ENCODE data around the gene LRRC1. TPM values are rescaled to one million over a fixed set of nuclear protein-coding genes. Genes with fewer than 3 reads are reported as not detected.

Gene LRRC1
- total RNA-seq, 1 donor from 2014 or later, result 1.9 TPM

DNA sequence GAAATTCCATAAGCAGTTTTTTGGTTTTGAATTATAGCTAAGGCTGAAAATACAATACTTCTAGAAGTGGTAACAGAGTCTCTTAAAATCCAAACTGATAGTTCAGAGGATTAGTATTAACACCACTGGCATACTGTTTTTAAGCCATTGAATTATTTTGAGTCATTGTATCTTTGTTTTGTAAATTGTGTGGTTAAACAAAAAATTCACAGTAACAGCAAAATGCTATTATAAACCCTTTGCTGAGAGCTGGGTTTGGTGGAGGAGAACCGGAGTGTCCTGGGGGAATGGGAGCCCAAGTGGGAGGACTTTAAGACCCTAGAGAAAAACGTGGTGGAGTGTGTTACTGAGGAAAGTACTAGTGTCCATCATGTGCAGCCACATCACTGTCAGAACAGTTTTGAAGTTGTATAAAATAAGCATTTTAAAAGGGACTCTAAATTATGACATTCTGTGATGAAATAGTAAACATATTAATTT, 125.1 kb downstream of the LRRC1 start:
- Mint-ChIP-seq H3K27me3 (ENCODE audit: low read depth) (no peaks in the 10 kb centered on the region), H3K36me3 (ENCODE audit: low read depth) (peaks cover 1% of the 10 kb centered on the region), H3K4me3 (ENCODE audit: low read depth) (no peak overlapping the region), H3K4me1 (ENCODE audit: low read depth) (no peaks in the 10 kb centered on the region), H3K9me3 (no peaks in the 10 kb centered on the region), H3K27ac (no peak overlapping the region)
- DNase-seq (ENCODE audit: low spot score), result no peak
- intact Hi-C loops (cut with micrococcal nuclease), result no loop called here

DNA sequence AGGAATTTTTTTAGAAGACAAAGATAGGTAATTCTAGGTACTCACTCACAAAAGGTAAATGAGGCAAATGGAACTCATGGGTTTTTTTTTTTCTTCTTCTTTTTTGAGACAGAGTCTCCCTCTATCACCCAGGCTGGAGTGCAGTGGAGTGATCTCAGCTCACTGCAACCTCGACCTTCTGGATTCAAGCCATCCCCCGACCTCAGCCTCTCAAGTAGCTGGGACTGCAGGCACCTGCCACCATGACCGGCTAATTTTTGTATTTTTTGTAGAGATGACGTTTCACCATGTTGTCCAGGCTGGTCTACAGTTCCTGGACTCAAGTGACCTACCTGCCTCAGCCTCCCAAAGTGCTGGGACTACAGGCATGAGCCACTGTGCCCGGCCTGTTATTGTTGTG, 126.1 kb downstream of the LRRC1 start:
- no peak overlapping the region for H3K4me3 Mint-ChIP-seq (ENCODE audit: low read depth)
- H3K36me3 Mint-ChIP-seq (ENCODE audit: low read depth), result no peaks in the 10 kb centered on the region
- H3K9me3 Mint-ChIP-seq, result no peaks in the 10 kb centered on the region
- no peaks in the 10 kb centered on the region for H3K4me1 Mint-ChIP-seq (ENCODE audit: low read depth)
- no peaks in the 10 kb centered on the region for H3K27me3 Mint-ChIP-seq (ENCODE audit: low read depth)
- intact Hi-C loops (cut with micrococcal nuclease), result no loop called here
- H3K27ac Mint-ChIP-seq, result no peak overlapping the region
- DNase-seq (ENCODE audit: low spot score), result no peak

DNA sequence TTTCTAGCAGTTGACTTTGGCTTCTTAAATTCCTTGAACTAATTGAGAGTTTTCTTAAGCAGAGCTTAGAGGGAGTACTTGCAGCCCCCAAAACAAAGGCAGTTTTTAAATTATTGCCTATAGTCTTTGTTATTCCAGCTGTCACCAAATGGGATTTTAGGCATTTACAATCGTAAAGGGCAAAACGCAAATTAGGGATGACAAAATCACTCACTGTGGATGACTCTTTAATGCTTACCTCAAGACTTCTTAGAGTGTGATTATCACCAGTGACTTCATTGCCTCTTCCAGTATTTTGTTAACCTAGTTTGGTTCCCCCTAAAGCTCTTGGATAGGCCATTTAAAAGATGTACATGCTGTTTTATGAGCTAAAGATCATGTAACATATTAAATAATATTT, 126.8 kb downstream of the LRRC1 start:
- no peak overlapping the region for H3K4me3 Mint-ChIP-seq (ENCODE audit: low read depth)
- H3K9me3 Mint-ChIP-seq, result no peaks in the 10 kb centered on the region
- no peaks in the 10 kb centered on the region for H3K36me3 Mint-ChIP-seq (ENCODE audit: low read depth)
- H3K4me1 Mint-ChIP-seq (ENCODE audit: low read depth), result no peaks in the 10 kb centered on the region
- no peaks in the 10 kb centered on the region for H3K27me3 Mint-ChIP-seq (ENCODE audit: low read depth)
- DNase-seq (ENCODE audit: low spot score), result no peak
- intact Hi-C loops (cut with micrococcal nuclease), result no loop called here
- H3K27ac Mint-ChIP-seq, result no peak overlapping the region

DNA sequence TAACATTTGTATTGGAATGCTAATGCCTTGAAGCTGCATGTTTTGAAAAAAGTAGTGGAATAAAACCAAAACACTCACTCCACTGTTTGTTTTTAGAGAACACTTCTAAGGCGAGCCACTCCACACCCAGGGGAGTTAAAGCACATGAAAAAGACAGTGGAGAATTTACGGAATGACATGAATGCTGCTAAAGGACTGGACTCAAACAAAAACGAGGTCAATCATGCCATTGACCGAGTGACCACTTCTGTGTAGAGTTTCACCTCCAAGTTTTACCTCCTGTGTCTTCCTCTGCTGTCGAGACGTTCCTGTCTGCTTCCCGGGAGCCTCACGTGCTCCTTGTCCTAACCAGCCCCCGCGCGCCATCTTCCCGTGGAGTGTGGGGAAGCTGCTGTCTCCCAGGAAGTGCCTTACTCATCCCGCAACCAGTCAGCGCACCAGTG, 127.8 kb downstream of the LRRC1 start:
- Mint-ChIP-seq H3K27ac (no peak overlapping the region), H3K4me3 (ENCODE audit: low read depth) (no peak overlapping the region), H3K36me3 (ENCODE audit: low read depth) (no peaks in the 10 kb centered on the region), H3K4me1 (ENCODE audit: low read depth) (no peaks in the 10 kb centered on the region), H3K9me3 (no peaks in the 10 kb centered on the region), H3K27me3 (ENCODE audit: low read depth) (no peaks in the 10 kb centered on the region)
- intact Hi-C loops (cut with micrococcal nuclease), result no loop called here
- no peak for DNase-seq (ENCODE audit: low spot score)

DNA sequence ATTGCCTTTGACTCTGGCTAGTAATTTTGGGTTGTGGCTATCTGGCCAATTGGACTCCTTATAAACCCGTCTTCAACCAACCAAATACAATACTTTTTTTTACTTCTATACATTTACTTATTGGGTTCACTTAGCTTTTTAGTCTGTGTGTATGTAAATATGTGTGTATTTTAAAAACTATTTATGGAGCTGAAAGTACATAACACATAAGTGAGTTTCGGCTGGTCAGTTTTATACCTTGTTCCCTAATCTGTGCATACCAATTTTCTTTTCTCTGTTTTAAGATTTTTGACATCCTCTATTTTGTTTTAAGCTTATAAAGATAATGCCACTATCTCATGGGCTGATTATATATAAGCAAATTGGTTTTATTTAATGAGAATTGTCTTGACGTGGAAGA, 129.5 kb downstream of the LRRC1 start:
- Mint-ChIP-seq H3K27ac (no peak overlapping the region), H3K9me3 (no peaks in the 10 kb centered on the region), H3K27me3 (ENCODE audit: low read depth) (no peaks in the 10 kb centered on the region), H3K4me1 (ENCODE audit: low read depth) (no peaks in the 10 kb centered on the region), H3K36me3 (ENCODE audit: low read depth) (no peaks in the 10 kb centered on the region), H3K4me3 (ENCODE audit: low read depth) (no peak overlapping the region)
- no peak for DNase-seq (ENCODE audit: low spot score)
- intact Hi-C loops (cut with micrococcal nuclease), result no loop called here

DNA sequence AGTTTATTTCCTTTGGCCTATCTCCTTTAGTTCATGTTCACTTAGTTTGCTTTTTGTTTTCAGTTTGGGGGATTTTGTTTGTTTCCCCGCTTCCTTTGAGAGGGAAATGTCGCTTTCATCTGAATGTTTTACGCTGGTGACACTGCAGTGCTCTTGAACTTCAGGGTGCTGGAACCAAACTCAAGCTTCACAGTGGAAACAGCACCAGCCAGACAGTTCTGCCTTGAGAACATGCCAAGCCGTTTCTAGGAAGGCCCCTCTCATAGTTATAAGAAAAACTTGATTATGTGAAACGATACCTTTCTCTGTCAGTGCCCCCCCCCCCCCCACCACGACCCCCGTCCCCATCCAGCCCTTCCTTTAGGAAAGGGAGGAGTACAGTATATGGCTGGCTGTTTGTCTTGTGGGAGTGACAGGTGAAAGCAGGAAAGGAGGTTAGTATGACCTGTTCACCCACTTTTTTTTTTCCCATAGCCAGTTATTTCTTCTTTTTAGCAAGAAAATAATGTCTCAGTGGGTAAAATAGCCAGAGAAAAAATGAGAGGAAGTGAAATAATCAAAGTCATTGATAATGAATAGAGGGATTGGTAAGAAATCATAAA, 130.1 kb downstream of the LRRC1 start:
- no peak overlapping the region for H3K27ac Mint-ChIP-seq
- no peaks in the 10 kb centered on the region for H3K4me1 Mint-ChIP-seq (ENCODE audit: low read depth)
- H3K9me3 Mint-ChIP-seq, result no peaks in the 10 kb centered on the region
- no peak for DNase-seq (ENCODE audit: low spot score)
- intact Hi-C loops (cut with micrococcal nuclease), result no loop called here
- no peaks in the 10 kb centered on the region for H3K36me3 Mint-ChIP-seq (ENCODE audit: low read depth)
- H3K4me3 Mint-ChIP-seq (ENCODE audit: low read depth), result no peak overlapping the region
- no peaks in the 10 kb centered on the region for H3K27me3 Mint-ChIP-seq (ENCODE audit: low read depth)

DNA sequence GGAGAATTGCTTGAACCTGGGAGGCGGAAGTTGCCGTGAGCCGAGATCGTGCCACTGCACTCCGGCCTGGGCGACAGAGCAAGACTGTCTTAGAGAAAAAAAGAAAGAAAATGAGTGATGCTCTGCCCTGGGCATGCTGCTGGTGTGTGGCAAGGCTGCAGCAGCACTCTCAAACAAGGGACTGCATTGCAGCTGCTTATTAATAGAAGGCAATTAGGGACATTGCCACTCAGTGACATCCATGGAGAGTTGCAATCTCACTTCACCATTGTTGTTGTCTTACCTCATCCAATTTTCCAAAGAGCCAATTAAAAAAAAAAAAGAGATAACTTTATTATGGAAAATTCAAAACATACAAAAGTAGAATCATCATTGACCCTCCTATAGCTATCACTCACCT, 131.1 kb downstream of the LRRC1 start:
- H3K4me3 Mint-ChIP-seq (ENCODE audit: low read depth), result no peak overlapping the region
- H3K4me1 Mint-ChIP-seq (ENCODE audit: low read depth), result no peaks in the 10 kb centered on the region
- no peak overlapping the region for H3K27ac Mint-ChIP-seq
- no peaks in the 10 kb centered on the region for H3K36me3 Mint-ChIP-seq (ENCODE audit: low read depth)
- intact Hi-C loops (cut with micrococcal nuclease), result no loop called here
- no peaks in the 10 kb centered on the region for H3K27me3 Mint-ChIP-seq (ENCODE audit: low read depth)
- DNase-seq (ENCODE audit: low spot score), result no peak
- H3K9me3 Mint-ChIP-seq, result no peaks in the 10 kb centered on the region

DNA sequence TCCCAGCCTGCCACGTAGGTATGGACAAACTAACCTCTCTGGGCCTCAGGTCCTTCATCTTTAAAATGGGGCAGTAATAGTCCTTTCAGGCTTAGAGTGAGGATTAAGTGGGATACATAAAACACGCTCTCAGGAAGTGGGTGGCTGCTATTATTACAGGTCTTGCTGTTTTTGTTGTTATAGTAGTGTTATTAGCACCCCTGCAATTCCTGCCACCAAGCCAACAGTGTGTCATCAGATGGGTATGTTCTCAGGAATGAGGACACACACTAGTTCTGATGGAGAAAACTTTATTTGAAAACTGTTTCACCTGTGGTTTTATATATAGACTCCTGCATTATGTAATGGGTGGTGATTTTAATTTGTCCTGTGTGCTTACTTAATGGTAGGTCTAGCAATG, 131.7 kb downstream of the LRRC1 start:
- Mint-ChIP-seq H3K27me3 (ENCODE audit: low read depth) (no peaks in the 10 kb centered on the region), H3K4me3 (ENCODE audit: low read depth) (no peak overlapping the region), H3K27ac (no peak overlapping the region), H3K36me3 (ENCODE audit: low read depth) (no peaks in the 10 kb centered on the region), H3K9me3 (no peaks in the 10 kb centered on the region), H3K4me1 (ENCODE audit: low read depth) (no peaks in the 10 kb centered on the region)
- no peak for DNase-seq (ENCODE audit: low spot score)
- intact Hi-C loops (cut with micrococcal nuclease), result no loop called here

DNA sequence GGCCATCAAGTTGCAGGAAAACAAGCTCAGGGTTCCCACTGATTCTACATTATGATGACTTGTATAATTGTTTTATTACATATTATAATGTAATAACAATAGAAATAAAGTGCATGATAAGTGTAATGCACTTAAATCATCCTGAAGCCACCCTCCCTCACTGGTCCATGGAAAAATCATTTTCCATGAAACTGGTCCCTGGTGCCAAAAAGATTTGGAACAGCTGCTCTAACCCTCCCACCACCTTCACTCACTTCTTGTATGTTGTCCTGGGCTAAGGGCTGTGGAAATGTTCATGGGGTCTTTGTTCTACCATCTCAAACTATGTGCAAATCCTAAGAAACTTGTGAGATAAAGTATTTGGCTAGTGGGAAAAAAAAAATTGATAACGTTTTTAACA, 133.8 kb downstream of the LRRC1 start:
- Mint-ChIP-seq H3K4me1 (ENCODE audit: low read depth) (no peaks in the 10 kb centered on the region), H3K4me3 (ENCODE audit: low read depth) (no peak overlapping the region)
- intact Hi-C loops (cut with micrococcal nuclease), result no loop called here

DNA sequence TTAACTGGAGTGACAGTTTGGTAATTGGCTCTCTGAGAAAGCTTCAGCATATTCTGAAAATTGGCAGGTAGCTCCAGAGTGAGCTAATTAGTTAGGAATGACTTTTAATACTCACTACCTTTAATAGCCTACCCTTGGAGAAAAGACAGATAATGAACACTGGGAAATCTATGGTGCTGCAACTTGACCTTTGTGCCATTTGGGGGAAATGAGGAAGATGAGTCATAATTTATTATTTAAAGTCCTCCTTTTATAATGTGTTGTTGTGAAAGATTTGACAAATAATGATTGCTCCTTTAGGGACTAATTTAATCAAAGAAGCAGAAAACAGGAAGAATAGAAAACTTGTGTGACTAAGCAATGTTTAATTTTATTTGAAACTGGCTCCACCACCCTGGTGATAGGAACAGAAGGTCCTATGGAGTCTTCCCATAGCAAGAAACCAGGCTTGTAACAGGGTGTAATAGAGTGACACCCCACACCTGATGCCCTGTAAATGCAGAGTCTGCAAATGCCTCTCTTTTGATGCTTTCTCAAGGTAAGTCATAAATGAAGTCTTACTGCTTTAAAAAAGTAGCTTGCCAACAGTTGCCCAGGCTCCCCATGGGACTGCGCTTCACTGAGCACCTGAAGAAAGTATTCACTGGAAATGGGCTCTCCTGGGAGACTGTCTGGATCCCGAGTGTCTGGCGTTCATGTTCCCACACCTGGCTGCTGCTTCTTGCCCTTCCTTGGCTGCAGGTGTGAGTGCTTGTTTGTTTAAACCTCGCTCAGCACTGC, 134.4 kb downstream of the LRRC1 start:
- Mint-ChIP-seq H3K4me1 (ENCODE audit: low read depth) (no peaks in the 10 kb centered on the region), H3K9me3 (no peaks in the 10 kb centered on the region), H3K27ac (no peak overlapping the region), H3K36me3 (ENCODE audit: low read depth) (no peaks in the 10 kb centered on the region), H3K27me3 (ENCODE audit: low read depth) (no peaks in the 10 kb centered on the region), H3K4me3 (ENCODE audit: low read depth) (no peak overlapping the region)
- no peak for DNase-seq (ENCODE audit: low spot score)
- intact Hi-C loops (cut with micrococcal nuclease), result no loop called here

More for the DNA sequence above, 133.8 kb downstream of the LRRC1 start:
- Mint-ChIP-seq H3K36me3 (ENCODE audit: low read depth) (no peaks in the 10 kb centered on the region), H3K27ac (no peak overlapping the region), H3K9me3 (no peaks in the 10 kb centered on the region), H3K27me3 (ENCODE audit: low read depth) (no peaks in the 10 kb centered on the region)
- no peak for DNase-seq (ENCODE audit: low spot score)

DNA sequence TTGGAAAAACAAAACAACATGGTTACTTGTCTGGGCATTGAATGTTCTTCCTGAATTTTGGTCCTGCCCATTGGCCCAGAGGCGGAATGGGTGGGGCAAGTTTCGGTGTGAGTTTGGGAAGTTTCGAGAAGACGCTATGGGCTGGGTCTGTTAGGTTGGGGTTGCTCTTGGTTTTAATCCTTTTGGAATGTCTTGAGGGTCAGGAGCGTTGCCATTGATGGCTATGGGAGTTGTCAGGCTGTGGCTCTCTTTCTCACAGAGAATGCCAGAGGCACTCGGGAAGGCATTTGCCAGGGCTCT, 135.0 kb downstream of the LRRC1 start:
- Mint-ChIP-seq H3K27me3 (ENCODE audit: low read depth) (no peaks in the 10 kb centered on the region), H3K4me3 (ENCODE audit: low read depth) (no peak overlapping the region), H3K27ac (no peak overlapping the region), H3K36me3 (ENCODE audit: low read depth) (no peaks in the 10 kb centered on the region), H3K4me1 (ENCODE audit: low read depth) (no peaks in the 10 kb centered on the region), H3K9me3 (no peaks in the 10 kb centered on the region)
- intact Hi-C loops (cut with micrococcal nuclease), result no loop called here
- DNase-seq (ENCODE audit: low spot score), result no peak

DNA sequence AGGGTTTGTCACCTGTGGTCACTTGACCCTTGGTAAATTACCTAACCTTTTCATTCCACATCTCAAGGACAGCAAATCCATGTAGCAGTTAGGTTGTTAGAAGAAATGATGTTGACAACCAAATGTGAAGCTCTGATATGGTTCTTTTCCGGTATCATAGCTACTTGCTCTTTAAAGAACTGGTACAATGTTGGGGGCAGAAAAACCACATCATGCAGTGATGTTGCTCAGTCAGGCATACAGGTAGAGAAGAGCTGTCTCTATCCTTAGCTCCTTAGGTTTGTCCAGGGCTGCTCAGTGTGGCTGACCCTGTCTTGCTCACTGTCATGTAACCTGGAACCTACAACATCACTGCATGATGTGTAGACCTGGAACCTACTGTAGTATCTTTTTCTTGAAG, 135.5 kb downstream of the LRRC1 start:
- Mint-ChIP-seq H3K27ac (no peak overlapping the region), H3K4me1 (ENCODE audit: low read depth) (no peaks in the 10 kb centered on the region)
- intact Hi-C loops (cut with micrococcal nuclease), result no loop called here

DNA sequence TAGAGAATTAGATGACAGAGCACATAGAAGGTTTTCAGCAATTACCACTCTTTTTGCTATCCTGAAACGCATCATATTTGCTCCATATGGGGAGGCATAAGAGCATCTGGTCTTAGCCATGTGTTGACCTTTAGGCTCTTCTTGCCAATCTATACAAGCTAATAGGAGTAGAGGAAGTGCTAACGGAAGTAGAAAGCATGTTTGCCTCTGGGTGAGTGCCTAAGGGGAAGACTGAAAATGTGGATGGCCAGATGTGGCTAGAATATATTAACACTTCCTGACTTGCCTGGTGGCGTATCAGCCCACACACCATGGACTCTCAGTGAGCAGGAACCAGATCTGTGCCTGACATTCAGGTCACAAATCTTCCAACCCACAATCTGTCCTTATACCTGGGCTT, 136.3 kb downstream of the LRRC1 start:
- no peaks in the 10 kb centered on the region for H3K9me3 Mint-ChIP-seq
- no peaks in the 10 kb centered on the region for H3K36me3 Mint-ChIP-seq (ENCODE audit: low read depth)
- DNase-seq (ENCODE audit: low spot score), result no peak
- intact Hi-C loops (cut with micrococcal nuclease), result no loop called here
- no peaks in the 10 kb centered on the region for H3K4me1 Mint-ChIP-seq (ENCODE audit: low read depth)
- no peak overlapping the region for H3K4me3 Mint-ChIP-seq (ENCODE audit: low read depth)
- no peaks in the 10 kb centered on the region for H3K27me3 Mint-ChIP-seq (ENCODE audit: low read depth)
- no peak overlapping the region for H3K27ac Mint-ChIP-seq

More for the DNA sequence above, 135.5 kb downstream of the LRRC1 start:
- Mint-ChIP-seq H3K4me3 (ENCODE audit: low read depth) (no peak overlapping the region), H3K9me3 (no peaks in the 10 kb centered on the region), H3K36me3 (ENCODE audit: low read depth) (no peaks in the 10 kb centered on the region), H3K27me3 (ENCODE audit: low read depth) (no peaks in the 10 kb centered on the region)
- DNase-seq (ENCODE audit: low spot score), result no peak

Data from activated T-helper 2 cell treated with anti-CD3 and anti-CD28 coated beads, Interferon-gamma antibody, Interleukin-2, Interleukin-4, amounts not matched to agents 10 μg/mL and 5 μg/mL and 100 μg/mL, durations not matched to agents 14 hours and 24 hours and 36 hours (primary cell).